ENCODE results near the gene TSPAN4. TPM values are rescaled to one million over a fixed set of nuclear protein-coding genes. Genes with fewer than 3 reads are reported as not detected.

The TSPAN4 gene
- total RNA-seq, 1 donor from 2014 or later = 26.4 TPM

- Mint-ChIP-seq H3K4me3 (ENCODE audit: unreplicated experiment) (peak within 1 kb of the TSS; percentile 82), H3K9me3 (ENCODE audit: unreplicated experiment) (no peaks in the 10 kb centered on the region), H3K4me1 (ENCODE audit: unreplicated experiment) (no peaks in the 10 kb centered on the region), H3K27me3 (ENCODE audit: unreplicated experiment) (peaks cover 3% of the 10 kb centered on the region), H3K36me3 (ENCODE audit: low read depth, unreplicated experiment) (no peaks in the 10 kb centered on the region), H3K27ac (ENCODE audit: unreplicated experiment) (no peak within 1 kb of the TSS)
- no peak for TF ChIP-seq CTCF (IDR thresholded peaks at IDR 0.05; ENCODE audit: unreplicated experiment)
- peak; percentile 10 for DNase-seq (ENCODE audit: low spot score)
Measured at GRCh38 chr11:818396-819128, 24.1 kb upstream of the TSPAN4 start, which contains the start of gene PNPLA2. Gene PNPLA2 (plus strand): TSS chr11:818914. CDS start chr11:819719, 805 bp downstream.

DNA sequence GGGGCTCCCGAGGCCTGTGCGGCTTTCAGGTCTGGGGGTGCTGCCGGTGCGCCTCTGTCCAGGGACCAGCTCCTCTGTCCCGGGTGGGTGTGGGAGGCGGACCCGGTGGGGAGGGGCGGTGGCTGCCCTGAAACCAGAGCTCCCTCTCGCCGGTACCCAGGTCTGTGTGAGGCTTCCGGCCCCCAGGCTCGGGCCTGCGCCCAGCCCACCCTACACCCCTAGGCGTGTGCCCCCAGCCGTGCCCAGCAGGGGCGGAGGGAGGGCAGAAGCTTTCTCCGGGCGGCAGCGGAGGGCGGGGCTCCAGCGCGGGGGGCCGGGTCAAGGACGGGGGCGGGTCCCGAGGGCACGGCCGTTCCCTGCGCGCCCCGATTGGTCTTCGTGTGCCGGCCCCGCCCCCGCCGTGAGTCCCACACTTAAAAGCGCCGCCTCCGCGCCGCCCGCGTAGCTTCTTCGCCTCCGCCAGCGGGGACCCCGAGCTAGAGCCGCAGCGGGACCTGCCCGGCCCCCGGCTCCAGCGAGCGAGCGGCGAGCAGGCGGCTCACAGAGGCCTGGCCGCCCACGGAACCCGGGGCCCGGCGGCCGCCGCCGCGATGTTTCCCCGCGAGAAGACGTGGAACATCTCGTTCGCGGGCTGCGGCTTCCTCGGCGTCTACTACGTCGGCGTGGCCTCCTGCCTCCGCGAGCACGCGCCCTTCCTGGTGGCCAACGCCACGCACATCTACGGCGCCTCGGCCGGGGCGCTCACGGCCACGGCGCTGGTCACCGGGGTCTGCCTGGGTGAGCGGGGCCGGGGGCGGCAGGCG lies 23.3 kb upstream of the TSPAN4 start:
- Mint-ChIP-seq H3K9me3 (ENCODE audit: unreplicated experiment) (no peaks in the 10 kb centered on the region), H3K27me3 (ENCODE audit: unreplicated experiment) (peaks cover 3% of the 10 kb centered on the region), H3K27ac (ENCODE audit: unreplicated experiment) (no peak overlapping the region), H3K4me1 (ENCODE audit: unreplicated experiment) (no peaks in the 10 kb centered on the region), H3K4me3 (ENCODE audit: unreplicated experiment) (no peak overlapping the region), H3K36me3 (ENCODE audit: low read depth, unreplicated experiment) (no peaks in the 10 kb centered on the region)
- no peak for TF ChIP-seq CTCF (IDR thresholded peaks at IDR 0.05; ENCODE audit: unreplicated experiment)
- peak; percentile 88 for DNase-seq (ENCODE audit: low spot score)

DNA sequence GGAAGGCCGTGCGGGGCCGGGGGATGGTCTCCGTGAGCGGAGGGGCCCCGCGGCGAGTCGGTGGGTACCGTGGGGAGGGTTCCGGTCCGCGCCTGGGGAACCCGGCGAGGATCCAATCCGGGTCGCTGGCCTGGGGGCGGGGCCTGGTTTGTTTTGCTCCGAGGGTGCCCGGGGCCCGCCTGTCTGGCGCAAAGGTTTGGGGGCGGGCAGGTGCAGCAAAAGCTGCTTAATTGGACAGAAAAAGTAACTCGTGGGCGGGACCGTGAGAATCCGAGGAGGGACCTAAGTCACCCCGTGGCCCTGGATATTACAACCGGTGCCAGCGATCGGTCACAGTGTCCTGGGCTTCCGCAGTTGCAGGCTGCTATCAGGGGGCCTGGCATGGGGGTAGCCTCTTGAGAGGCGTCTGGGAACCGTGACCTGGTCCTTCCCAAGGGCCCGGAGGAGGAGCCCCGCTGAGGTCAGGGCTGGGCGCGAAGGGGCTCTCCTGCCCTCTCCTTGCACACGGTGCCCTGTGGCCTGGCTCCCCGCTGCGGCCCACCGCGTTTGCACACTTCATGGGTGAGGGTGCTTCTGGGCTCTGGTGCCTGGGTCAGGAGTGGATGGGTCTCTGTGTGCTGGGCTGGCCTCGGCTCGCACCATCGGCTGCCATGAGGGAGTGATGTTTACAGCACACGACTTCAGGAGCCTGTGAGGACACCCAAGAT lies 22.6 kb upstream of the TSPAN4 start:
- no peak for TF ChIP-seq CTCF (IDR thresholded peaks at IDR 0.05; ENCODE audit: unreplicated experiment)
- Mint-ChIP-seq H3K9me3 (ENCODE audit: unreplicated experiment) (no peaks in the 10 kb centered on the region), H3K27ac (ENCODE audit: unreplicated experiment) (no peak overlapping the region), H3K27me3 (ENCODE audit: unreplicated experiment) (peaks cover 3% of the 10 kb centered on the region), H3K36me3 (ENCODE audit: low read depth, unreplicated experiment) (no peaks in the 10 kb centered on the region), H3K4me1 (ENCODE audit: unreplicated experiment) (no peaks in the 10 kb centered on the region), H3K4me3 (ENCODE audit: unreplicated experiment) (peak overlapping the region; percentile 91)
- peak; percentile 66 for DNase-seq (ENCODE audit: low spot score)

GRCh38 chr11:820655-821511 lies 21.8 kb upstream of the TSPAN4 start:
- H3K27ac Mint-ChIP-seq (ENCODE audit: unreplicated experiment) = no peak overlapping the region
- no peaks in the 10 kb centered on the region for H3K4me1 Mint-ChIP-seq (ENCODE audit: unreplicated experiment)
- no peaks in the 10 kb centered on the region for H3K9me3 Mint-ChIP-seq (ENCODE audit: unreplicated experiment)
- TF ChIP-seq CTCF (IDR thresholded peaks at IDR 0.05; ENCODE audit: unreplicated experiment) = no peak
- no peak for DNase-seq (ENCODE audit: low spot score)
- H3K27me3 Mint-ChIP-seq (ENCODE audit: unreplicated experiment) = peaks cover 3% of the 10 kb centered on the region
- peak overlapping the region; percentile 82 for H3K4me3 Mint-ChIP-seq (ENCODE audit: unreplicated experiment)
- no peaks in the 10 kb centered on the region for H3K36me3 Mint-ChIP-seq (ENCODE audit: low read depth, unreplicated experiment)
